ENCODE results near the gene DTX3. TPM values are rescaled to one million over a fixed set of nuclear protein-coding genes. Genes with fewer than 3 reads are reported as not detected.

DTX3 gene
- total RNA-seq, 1 donor from 2014 or later, result 18.3 TPM

- intact Hi-C loops (cut with micrococcal nuclease), result no loop called here
- Mint-ChIP-seq H3K27me3 (peaks cover 7% of the 10 kb centered on the region), H3K9me3 (no peaks in the 10 kb centered on the region), H3K4me3 (peak overlapping the region; percentile 2), H3K36me3 (ENCODE audit: low read depth) (peaks cover 17% of the 10 kb centered on the region), H3K4me1 (peaks cover 28% of the 10 kb centered on the region), H3K27ac (no peak overlapping the region)
- no peak for DNase-seq
Measured at GRCh38 chr12:57606399-57606798, 1.8 kb downstream of the DTX3 start.

- Mint-ChIP-seq H3K27me3 (peaks cover 7% of the 10 kb centered on the region), H3K9me3 (no peaks in the 10 kb centered on the region), H3K36me3 (ENCODE audit: low read depth) (peaks cover 13% of the 10 kb centered on the region), H3K4me1 (peaks cover 28% of the 10 kb centered on the region), H3K4me3 (peak overlapping the region; percentile 2), H3K27ac (no peak overlapping the region)
- no peak for DNase-seq
- intact Hi-C loops (cut with micrococcal nuclease), result no loop called here
Measured at GRCh38 chr12:57606821-57607220, 2.2 kb downstream of the DTX3 start.

- H3K4me3 Mint-ChIP-seq, result no peak overlapping the region
- H3K9me3 Mint-ChIP-seq, result no peaks in the 10 kb centered on the region
- intact Hi-C loops (cut with micrococcal nuclease), result no loop called here
- peaks cover 28% of the 10 kb centered on the region for H3K4me1 Mint-ChIP-seq
- H3K27ac Mint-ChIP-seq, result no peak overlapping the region
- peaks cover 2% of the 10 kb centered on the region for H3K36me3 Mint-ChIP-seq (ENCODE audit: low read depth)
- H3K27me3 Mint-ChIP-seq, result peaks cover 20% of the 10 kb centered on the region
- no peak for DNase-seq
Measured at GRCh38 chr12:57607958-57608663, 3.5 kb downstream of the DTX3 start.

- Mint-ChIP-seq H3K27me3 (peaks cover 30% of the 10 kb centered on the region), H3K27ac (no peak overlapping the region), H3K9me3 (no peaks in the 10 kb centered on the region), H3K36me3 (ENCODE audit: low read depth) (peaks cover 2% of the 10 kb centered on the region), H3K4me3 (no peak overlapping the region), H3K4me1 (peaks cover 20% of the 10 kb centered on the region)
- no peak for DNase-seq
- intact Hi-C loops (cut with micrococcal nuclease), result no loop called here
Measured at GRCh38 chr12:57609101-57609780, 4.6 kb downstream of the DTX3 start.

GRCh38 chr12:57609781-57610553 is 5.3 kb downstream of the DTX3 start:
- Mint-ChIP-seq H3K27ac (no peak overlapping the region), H3K4me1 (peaks cover 16% of the 10 kb centered on the region), H3K36me3 (ENCODE audit: low read depth) (peaks cover 2% of the 10 kb centered on the region), H3K27me3 (peaks cover 38% of the 10 kb centered on the region), H3K4me3 (peak overlapping the region; percentile 77), H3K9me3 (no peaks in the 10 kb centered on the region)
- intact Hi-C loops (cut with micrococcal nuclease), result no loop called here
- no peak for DNase-seq

- intact Hi-C loops (cut with micrococcal nuclease), result no loop called here
- peak; percentile 60 for DNase-seq
- H3K4me1 Mint-ChIP-seq, result peaks cover 10% of the 10 kb centered on the region
- peak overlapping the region; percentile 77 for H3K4me3 Mint-ChIP-seq
- H3K36me3 Mint-ChIP-seq (ENCODE audit: low read depth), result no peaks in the 10 kb centered on the region
- peak overlapping the region; percentile 62 for H3K27ac Mint-ChIP-seq
- H3K9me3 Mint-ChIP-seq, result no peaks in the 10 kb centered on the region
- H3K27me3 Mint-ChIP-seq, result peaks cover 42% of the 10 kb centered on the region
Measured at GRCh38 chr12:57610554-57611107, 6.0 kb downstream of the DTX3 start.

GRCh38 chr12:57611108-57611826 is 6.6 kb downstream of the DTX3 start, which contains the start of gene ARHGEF25:
Gene ARHGEF25, plus strand, starts transcription at chr12:57611435. Its CDS starts 460 bp downstream, at chr12:57611895.
- H3K27ac Mint-ChIP-seq, result peak within 1 kb of the TSS; percentile 62
- H3K4me1 Mint-ChIP-seq, result peaks cover 7% of the 10 kb centered on the region
- DNase-seq, result peak; percentile 80
- H3K9me3 Mint-ChIP-seq, result no peaks in the 10 kb centered on the region
- peaks cover 48% of the 10 kb centered on the region for H3K27me3 Mint-ChIP-seq
- H3K4me3 Mint-ChIP-seq, result peak within 1 kb of the TSS; percentile 77
- intact Hi-C loops (cut with micrococcal nuclease), result no loop called here
- H3K36me3 Mint-ChIP-seq (ENCODE audit: low read depth), result no peaks in the 10 kb centered on the region

GRCh38 chr12:57611827-57612710 is 7.4 kb downstream of the DTX3 start:
- peak overlapping the region; percentile 48 for H3K4me3 Mint-ChIP-seq
- H3K9me3 Mint-ChIP-seq, result no peaks in the 10 kb centered on the region
- H3K4me1 Mint-ChIP-seq, result peaks cover 5% of the 10 kb centered on the region
- H3K27ac Mint-ChIP-seq, result no peak overlapping the region
- no peak for DNase-seq
- intact Hi-C loops (cut with micrococcal nuclease), result no loop called here
- peaks cover 53% of the 10 kb centered on the region for H3K27me3 Mint-ChIP-seq
- no peaks in the 10 kb centered on the region for H3K36me3 Mint-ChIP-seq (ENCODE audit: low read depth)

- H3K4me1 Mint-ChIP-seq, result peaks cover 5% of the 10 kb centered on the region
- peaks cover 61% of the 10 kb centered on the region for H3K27me3 Mint-ChIP-seq
- no peak overlapping the region for H3K27ac Mint-ChIP-seq
- intact Hi-C loops (cut with micrococcal nuclease), result loop anchor here (1.0 kb wide), 1 partner anchor 8 kb away; no protein-coding TSS in a partner anchor
- no peak for DNase-seq
- H3K9me3 Mint-ChIP-seq, result no peaks in the 10 kb centered on the region
- peak overlapping the region; percentile 48 for H3K4me3 Mint-ChIP-seq
- H3K36me3 Mint-ChIP-seq (ENCODE audit: low read depth), result no peaks in the 10 kb centered on the region
Measured at GRCh38 chr12:57612711-57613426, 8.2 kb downstream of the DTX3 start.

GRCh38 chr12:57613427-57614109 is 8.9 kb downstream of the DTX3 start:
- peaks cover 67% of the 10 kb centered on the region for H3K27me3 Mint-ChIP-seq
- intact Hi-C loops (cut with micrococcal nuclease), result loop anchor here (1.0 kb wide), 1 partner anchor 8 kb away; no protein-coding TSS in a partner anchor
- no peak overlapping the region for H3K4me3 Mint-ChIP-seq
- H3K9me3 Mint-ChIP-seq, result no peaks in the 10 kb centered on the region
- peaks cover 5% of the 10 kb centered on the region for H3K4me1 Mint-ChIP-seq
- H3K27ac Mint-ChIP-seq, result no peak overlapping the region
- no peak for DNase-seq
- H3K36me3 Mint-ChIP-seq (ENCODE audit: low read depth), result no peaks in the 10 kb centered on the region

- DNase-seq, result peak; percentile 65
- Mint-ChIP-seq H3K27me3 (peaks cover 73% of the 10 kb centered on the region), H3K4me1 (peaks cover 9% of the 10 kb centered on the region), H3K9me3 (no peaks in the 10 kb centered on the region), H3K27ac (no peak overlapping the region), H3K36me3 (ENCODE audit: low read depth) (no peaks in the 10 kb centered on the region), H3K4me3 (no peak overlapping the region)
- intact Hi-C loops (cut with micrococcal nuclease), result no loop called here
Measured at GRCh38 chr12:57614178-57614947, 9.7 kb downstream of the DTX3 start.

Measured in activated CD4-positive, alpha-beta T cell treated with anti-CD3 and anti-CD28 coated beads, Interleukin-2, amount 10 ng/mL, durations not matched to agents 24 days and 14 days (primary cell).